GM23248 (cell line): ENCODE data around the gene ATF7IP.

Experiments
- EZH2 ChIP-seq: fragments of 200-600 bp; sonication (generic); IDR thresholded peaks from 2 replicates; pipeline ENCODE4 v1.6.1; 2018; ENCODE audit warnings: antibody characterized with exemption, mild to moderate bottlenecking; ENCODE audit not compliant: insufficient read depth, poor library complexity, severe bottlenecking
- EZH2phosphoT487 ChIP-seq: fragments of 200-600 bp; sonication (generic); IDR thresholded peaks from 2 replicates; pipeline ENCODE4 v1.6.1; 2018; ENCODE audit warnings: antibody characterized with exemption, moderate library complexity, mild to moderate bottlenecking, low read depth; ENCODE audit not compliant: insufficient read depth

- TF ChIP-seq EZH2 (no peak), EZH2phosphoT487 (no peak)
Observed at GRCh38 chr12:14473707-14474287, 108.3 kb downstream of the ATF7IP start.
